Ovary (tissue), 9 donors: Measurements from ENCODE around the gene STPG1. TPM values are rescaled to one million over a fixed set of nuclear protein-coding genes. Genes with fewer than 3 reads are reported as not detected.

ENCODE experiments used
- DNase-seq, 5 donors: peaks; one replicate each; pipeline ENCODE4 v3.0.0-alpha.2; 2019 to 2020
- H3K27ac ChIP-seq, 2 donors: fragments of 200-600 bp; one replicate each; pipeline versions ENCODE4 v1.5.1 to v1.8.0; 2019 to 2022
- H3K27me3 ChIP-seq: fragments of 200-600 bp; one replicate; pipeline ENCODE4 v1.8.0; 2022
- H3K36me3 ChIP-seq: fragments of 200-600 bp; sonication (generic); one replicate; pipeline ENCODE4 v1.5.1; 2019
- H3K4me1 ChIP-seq: one replicate; pipeline ENCODE4 v1.8.1; 2013; ENCODE audit warnings: mild to moderate bottlenecking, moderate library complexity; ENCODE audit not compliant: insufficient read depth
- H3K4me3 ChIP-seq: fragments of 200-600 bp; sonication (generic); one replicate; pipeline ENCODE4 v1.5.1; 2017
- H3K9me3 ChIP-seq, 2 donors: fragments of 200-600 bp in 1 of 2; sonication (generic) in 1 of 2; one replicate each; pipeline versions ENCODE4 v1.5.1 to v1.8.1; 2013 to 2019; ENCODE audit warnings: mild to moderate bottlenecking in 1 of 2, moderate library complexity in 1 of 2
- CTCF ChIP-seq, 3 donors: fragments of 450-650 bp in 2 of 3; fragments of 200-600 bp in 1 of 3; IDR thresholded peaks; one replicate each; pipeline versions ENCODE4 v1.5.1 to v1.8.0; 2016 to 2022; ENCODE audit warnings: antibody characterized with exemption in 3 of 3, mild to moderate bottlenecking in 1 of 3
- EP300 ChIP-seq: sonication (generic); formaldehyde crosslinking; IDR thresholded peaks from one replicate; pipeline ENCODE4 v1.6.1; 2017; ENCODE audit warnings: antibody characterized with exemption
- POLR2A ChIP-seq: fragments of 450-650 bp; IDR thresholded peaks from one replicate; pipeline ENCODE4 v1.6.1; 2017; ENCODE audit warnings: antibody characterized with exemption, mild to moderate bottlenecking, moderate library complexity
- WGBS, 3 donors: extraction: QIAGEN DNeasy Blood & Tissue Kit in 1 of 3; methylation state at CpG; one replicate each; pipeline versions ENCODE4 v1.1.5 to v1.1.7; 2013 to 2017; 5-methylcytosine and 5-hydroxymethylcytosine counted together
- intact Hi-C, 4 donors: fragments of 100-400 bp; cut with DNase I; formaldehyde crosslinking; loops; one replicate each; pipeline versions ENCODE4 v1.11.0 to v1.15.1; 2022 to 2023
- polyA plus RNA-seq, 2 donors: library from polyadenylated mRNA; stranded (reverse); fragments of 200-250 nt in 1 of 2; fragments of 350-450 nt in 1 of 2; fragmentation: Illumina TruSeq in 1 of 2; extraction: RNeasy Lipid Tissue Mini Kit (QIAGEN cat#74804) in 1 of 2; gene quantifications; one replicate each; pipeline ENCODE4 v1.2.3, GENCODE V29; 2013 to 2014
- total RNA-seq, 7 donors: library from RNA; depleted of rRNA in 2 of 7; stranded (reverse); fragments of >200 nt in 2 of 7; fragmentation: NEBNext Ultra II Directional in 3 of 7; extraction: Animal tissue kit (Norgen Biotek cat#: 25700) in 3 of 7; gene quantifications; one replicate each; pipeline versions ENCODE4 v1.1.0 to v1.2.4, GENCODE V29; 2016 to 2023
- donor health status: DM: no; HTN: no; CAD: no; lungs with moderate emphysema.
- donor health status: DM: no; HTN: no; CAD: no.
- donor health status: Bipolar disorder and iron deficiency.
- donor health status: DM: yes; HTN: yes; CAD: no.
- donor health status: DM: no; HTN: no; CAD: no.
- donor health status: DM: yes; HTN: yes; CAD: no.

STPG1 gene
- total and polyA plus RNA-seq, 9 donors: 4.5 to 12.6 (median 7.3) TPM

DNA sequence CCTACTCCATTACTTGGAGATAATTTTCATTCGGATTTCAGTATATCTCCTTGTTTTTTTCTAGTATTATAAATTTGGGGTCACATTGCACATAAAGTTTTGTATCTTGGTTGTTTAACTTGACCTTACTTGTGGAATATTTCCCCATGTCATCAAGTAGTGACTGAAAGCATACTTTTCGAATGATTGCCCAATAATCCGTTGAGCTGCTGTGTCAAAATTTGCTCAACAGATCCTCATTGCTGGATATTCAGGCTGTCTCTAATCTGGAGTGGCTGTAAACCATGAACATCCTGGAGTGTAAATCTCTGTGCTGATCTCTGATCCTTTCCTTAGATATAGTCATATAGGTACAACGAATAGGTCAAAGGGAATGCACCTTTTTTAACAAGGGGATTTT lies 7.0 kb upstream of the STPG1 start:
- WGBS, 3 donors: 83 to 89% (median 88%) methylated on average over 4 of the region's 4 CpGs
- Histone ChIP-seq H3K9me3 (no peaks in the 10 kb centered on the region), H3K4me3 (no peak overlapping the region), H3K27ac (no peak overlapping the region), H3K4me1 (no peaks in the 10 kb centered on the region), H3K36me3 (no peaks in the 10 kb centered on the region), H3K27me3 (no peaks in the 10 kb centered on the region)
- intact Hi-C loops: no loop called here
- no peak for DNase-seq
- no peak for TF ChIP-seq CTCF (IDR thresholded peaks at IDR 0.05)

DNA sequence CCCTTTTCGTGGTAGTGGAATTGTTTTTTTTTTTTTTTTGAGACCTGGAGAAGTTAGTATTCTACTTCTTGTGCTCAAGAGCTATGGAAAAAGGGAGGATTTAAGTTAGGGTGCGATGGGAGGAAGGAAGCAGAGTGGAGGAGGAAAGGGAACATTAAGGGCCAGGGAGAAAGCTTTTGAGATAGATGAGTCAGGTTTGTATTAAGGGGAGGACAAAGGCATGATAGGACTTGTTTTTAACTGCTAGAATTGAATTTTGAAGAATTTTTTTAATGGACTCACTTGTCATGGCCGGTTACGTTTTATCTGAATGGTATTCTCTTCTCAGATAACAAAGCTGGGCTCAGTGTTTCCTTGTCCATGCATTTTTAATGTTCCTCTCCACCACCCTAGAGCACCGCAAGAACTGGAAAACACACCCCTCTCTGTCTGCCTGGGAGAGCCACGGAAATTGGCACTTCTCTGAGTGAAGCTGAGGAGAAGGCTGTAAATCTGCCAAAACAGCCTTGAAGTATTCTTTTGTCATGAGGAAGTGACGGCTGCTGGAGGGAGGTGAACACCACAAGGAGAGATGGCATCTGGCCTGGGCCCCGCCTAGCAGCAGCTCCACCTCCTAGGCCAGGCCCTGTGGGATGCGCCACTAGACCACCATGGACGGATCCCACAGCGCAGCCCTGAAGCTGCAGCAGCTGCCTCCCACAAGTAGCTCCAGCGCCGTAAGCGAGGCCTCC lies 5.5 kb upstream of the STPG1 start:
- Histone ChIP-seq H3K4me1 (no peaks in the 10 kb centered on the region), H3K36me3 (no peaks in the 10 kb centered on the region), H3K27ac (no peak overlapping the region), H3K27me3 (no peaks in the 10 kb centered on the region), H3K9me3 (no peaks in the 10 kb centered on the region), H3K4me3 (no peak overlapping the region)
- 73 to 83% (median 82%) methylated on average over 14 of the region's 14 CpGs for WGBS, 3 donors
- intact Hi-C loops: no loop called here
- DNase-seq: no peak
- TF ChIP-seq EP300 (no peak), CTCF (IDR thresholded peaks at IDR 0.05) (no peak), POLR2A (no peak)

- Histone ChIP-seq H3K36me3 (no peaks in the 10 kb centered on the region), H3K27me3 (no peaks in the 10 kb centered on the region), H3K27ac (no peak overlapping the region), H3K9me3 (no peaks in the 10 kb centered on the region), H3K4me1 (peaks cover 2% of the 10 kb centered on the region), H3K4me3 (no peak overlapping the region)
- 86 to 96% (median 95%) methylated on average over 1 of the region's 1 CpG for WGBS, 3 donors
- TF ChIP-seq EP300 (no peak), CTCF (IDR thresholded peaks at IDR 0.05) (no peak), POLR2A (no peak)
- no peak for DNase-seq
- intact Hi-C loops: no loop called here
Measured at GRCh38 chr1:24417681-24418080, 4.1 kb upstream of the STPG1 start.

- Histone ChIP-seq H3K27ac (no peak overlapping the region), H3K36me3 (no peaks in the 10 kb centered on the region), H3K9me3 (no peaks in the 10 kb centered on the region), H3K4me1 (peaks cover 2% of the 10 kb centered on the region), H3K27me3 (no peaks in the 10 kb centered on the region), H3K4me3 (peak overlapping the region; percentile 48)
- intact Hi-C loops: no loop called here
- WGBS, 3 donors: 71 to 85% (median 77%) methylated on average over 10 of the region's 10 CpGs
- DNase-seq: no peak
- TF ChIP-seq EP300: no peak
- no peak for TF ChIP-seq POLR2A
- no peak for TF ChIP-seq CTCF (IDR thresholded peaks at IDR 0.05)
Measured at GRCh38 chr1:24416666-24417391, 3.2 kb upstream of the STPG1 start.
